Naive thymus-derived CD4-positive, alpha-beta T cell (primary cell): ENCODE results near the gene STAMBP. TPM values are rescaled to one million over a fixed set of nuclear protein-coding genes. Genes with fewer than 3 reads are reported as not detected.

ENCODE experiments used
- ATAC-seq: fragments of 150-1000 bp; cut with Tn5 transposase; 2 replicates; pipeline ENCODE4 v1.10.0; 2021; ENCODE audit warnings: mild to moderate bottlenecking, moderate library complexity
- CTCF ChIA-PET: fragments of 350-600 bp; sonication (Branson Sonifier 250); formaldehyde crosslinking; loops from one replicate; lab custom pipeline; 2021; ENCODE audit warnings: antibody characterized with exemption; lab: Charles Lee
- POLR2A ChIA-PET: fragments of 350-600 bp; sonication (Branson Sonifier 250); formaldehyde crosslinking; loops from one replicate; lab custom pipeline; 2021; ENCODE audit warnings: antibody characterized with exemption, inconsistent platforms; lab: Charles Lee
- DNase-seq, 9 donors: peaks; one replicate each; pipeline versions ENCODE4 v3.0.0 to v3.0.0-alpha.2; 2020 to 2022; ENCODE audit warnings: mixed read lengths in 1 of 9
- H3K27ac ChIP-seq: one replicate; pipeline ENCODE4 v1.7.0; 2013; ENCODE audit warnings: mild to moderate bottlenecking, low read depth, low read length, moderate library complexity
- H3K27me3 ChIP-seq, 2 donors: one replicate each; pipeline ENCODE4 v1.7.0; 2013; ENCODE audit warnings: low read length in 2 of 2, mild to moderate bottlenecking in 2 of 2, moderate library complexity in 2 of 2; ENCODE audit not compliant: control insufficient read depth in 2 of 2, insufficient read depth in 2 of 2
- H3K36me3 ChIP-seq, 3 experiments: 1 replicate in 2 of 3; 2 replicates in 1 of 3; pipeline ENCODE4 v1.7.0; 2013; ENCODE audit warnings: low read length in 3 of 3, mild to moderate bottlenecking in 3 of 3, moderate library complexity in 1 of 3; ENCODE audit not compliant: insufficient read depth in 3 of 3, control insufficient read depth in 2 of 3
- H3K4me1 ChIP-seq, 2 donors: one replicate each; pipeline ENCODE4 v1.7.0; 2013; ENCODE audit warnings: low read length in 2 of 2, mild to moderate bottlenecking in 2 of 2, moderate library complexity in 1 of 2; ENCODE audit not compliant: control insufficient read depth in 2 of 2, insufficient read depth in 2 of 2
- H3K4me3 ChIP-seq: 2 replicates; pipeline ENCODE4 v1.7.0; 2013; ENCODE audit warnings: mild to moderate bottlenecking, low read length
- H3K9me3 ChIP-seq, 3 experiments: 1 replicate in 2 of 3; 2 replicates in 1 of 3; pipeline ENCODE4 v1.7.0; 2013; ENCODE audit warnings: low read length in 3 of 3; ENCODE audit not compliant: control insufficient read depth in 2 of 3
- H3K27ac Mint-ChIP-seq, 9 donors: one replicate each; pipeline ENCODE4 v1.8.0; 2020 to 2022; ENCODE audit warnings: mixed read lengths in 9 of 9, mild to moderate bottlenecking in 8 of 9, moderate library complexity in 5 of 9, inconsistent platforms in 2 of 9
- H3K27me3 Mint-ChIP-seq, 5 donors: one replicate each; pipeline ENCODE4 v1.8.0; 2021 to 2022; ENCODE audit warnings: mixed read lengths in 5 of 5, mild to moderate bottlenecking in 1 of 5
- H3K36me3 Mint-ChIP-seq, 5 donors: one replicate each; pipeline ENCODE4 v1.8.0; 2020 to 2022; ENCODE audit warnings: mixed read lengths in 5 of 5, mild to moderate bottlenecking in 3 of 5, inconsistent platforms in 1 of 5
- H3K4me1 Mint-ChIP-seq, 7 donors: one replicate each; pipeline ENCODE4 v1.8.0; 2020 to 2022; ENCODE audit warnings: mixed read lengths in 7 of 7, mild to moderate bottlenecking in 3 of 7, inconsistent platforms in 1 of 7
- H3K4me3 Mint-ChIP-seq, 10 donors: one replicate each; pipeline ENCODE4 v1.8.0; 2020 to 2022; ENCODE audit warnings: mild to moderate bottlenecking in 10 of 10, mixed read lengths in 10 of 10, moderate library complexity in 6 of 10, inconsistent platforms in 2 of 10
- H3K9me3 Mint-ChIP-seq, 11 donors: one replicate each; pipeline ENCODE4 v1.8.0; 2020 to 2022; ENCODE audit warnings: mixed read lengths in 11 of 11, mild to moderate bottlenecking in 4 of 11, inconsistent platforms in 1 of 11, moderate library complexity in 1 of 11
- intact Hi-C, 2 donors: fragments of 100-400 bp; cut with micrococcal nuclease; formaldehyde crosslinking; loops; one replicate each; pipeline ENCODE4 v1.15.1; 2023
- polyA plus RNA-seq, 2 donors: library from polyadenylated mRNA; unstranded; fragments of 300-500 nt; fragmentation: Illumina TruSeq; gene quantifications; one replicate each; pipeline ENCODE4 v1.2.3, GENCODE V29; 2021
- total RNA-seq, 6 experiments: library from RNA in 5 of 6; stranded (reverse) in 5 of 6; gene quantifications; 1 replicate in 5 of 6; 2 replicates in 1 of 6; pipeline ENCODE4 v1.2.3 and lab custom pipeline; 2021 to 2026

Gene STAMBP
- total and polyA plus RNA-seq, 7 experiments from 2014 or later: 22.2 to 44.5 (median 37.5) TPM

DNA sequence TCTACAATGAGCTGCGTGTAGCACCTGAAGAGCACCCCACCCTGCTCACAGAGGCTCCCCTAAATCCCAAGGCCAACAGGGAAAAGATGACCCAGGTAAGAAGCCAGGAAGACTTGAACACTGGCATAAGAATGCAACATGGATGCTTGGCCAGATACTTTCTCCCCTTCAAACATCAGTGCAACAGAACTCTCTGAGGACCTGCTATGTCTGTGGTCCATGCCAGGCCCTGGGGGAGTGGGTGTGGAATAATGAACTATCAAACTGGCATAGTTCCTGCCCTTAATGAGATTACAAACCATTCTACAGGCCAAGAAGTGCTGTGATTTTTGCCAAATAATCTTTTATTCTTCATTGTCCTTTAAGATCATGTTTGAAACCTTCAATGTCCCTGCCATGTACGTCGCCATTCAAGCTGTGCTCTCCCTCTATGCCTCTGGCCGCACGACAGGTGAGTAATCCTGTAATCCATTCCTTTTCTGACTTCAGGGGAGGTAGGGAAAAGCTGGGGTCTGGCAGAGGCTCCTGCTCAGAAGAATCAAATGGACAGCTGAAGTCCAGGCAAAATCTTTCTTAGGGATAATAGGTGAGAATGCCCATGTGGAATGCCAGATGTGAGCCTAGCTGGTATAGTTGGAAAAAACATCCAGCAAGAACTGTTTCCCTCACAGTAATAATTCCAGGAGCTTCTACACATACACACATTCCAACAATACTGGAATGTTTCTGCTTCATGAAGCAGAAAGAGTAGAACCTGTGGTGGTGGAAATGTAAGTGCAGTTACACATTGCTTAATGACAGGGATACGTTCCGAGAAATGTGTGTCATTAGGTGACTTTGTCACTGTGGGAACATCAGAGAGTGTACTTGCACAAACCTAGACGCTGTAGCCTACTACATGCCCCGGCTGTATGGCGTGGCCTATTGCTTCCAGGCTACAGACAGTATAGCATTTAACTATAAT is 80.2 kb downstream of the STAMBP start:
- Mint-ChIP-seq H3K27ac (peak overlapping the region in 2 of 9 donors; percentile 19 to 25), H3K4me3 (no peak overlapping the region), H3K36me3 (no peaks in the 10 kb centered on the region), H3K4me1 (peaks cover 0 to 3% (median 0%) of the 10 kb centered on the region in 7 donors), H3K27me3 (no peaks in the 10 kb centered on the region), H3K9me3 (no peaks in the 10 kb centered on the region)
- ATAC-seq (no peak), DNase-seq (no peak)
- Histone ChIP-seq H3K27me3 (no peaks in the 10 kb centered on the region), H3K4me1 (no peaks in the 10 kb centered on the region), H3K36me3 (no peaks in the 10 kb centered on the region), H3K9me3 (no peaks in the 10 kb centered on the region), H3K27ac (no peak overlapping the region), H3K4me3 (no peak overlapping the region)
- intact Hi-C loops: loop anchor here (1.0 kb wide), 6 partner anchors 17 to 238 kb away; partner anchors contain the start of genes BOLA3 (in 2 of the 2) and DGUOK (in 1 of the 2)
- ChIA-PET CTCF (interaction anchor here (0.7 to 5.2 kb wide), 12 partner anchors 10 to 241 kb away, joined by 3 to 37 read pairs (median 5); partner anchors contain the start of genes BOLA3 and STAMBP), POLR2A (interaction anchor here (1.1 kb wide), 1 partner anchor 79 kb away, joined by 3 read pairs; no protein-coding TSS in a partner anchor)

- H3K9me3 ChIP-seq: no peaks in the 10 kb centered on the region
- no peak for ATAC-seq
These were observed 82.2 kb downstream of the STAMBP start for GRCh38 chr2:73910873-73911547.

GRCh38 chr2:73911548-73912208 is 82.9 kb downstream of the STAMBP start:
- Histone ChIP-seq H3K9me3 (no peaks in the 10 kb centered on the region), H3K4me1 (no peaks in the 10 kb centered on the region), H3K4me3 (no peak overlapping the region), H3K27me3 (no peaks in the 10 kb centered on the region), H3K27ac (no peak overlapping the region), H3K36me3 (no peaks in the 10 kb centered on the region)
- Mint-ChIP-seq H3K4me1 (peaks cover 0 to 7% (median 0%) of the 10 kb centered on the region in 7 donors), H3K27me3 (no peaks in the 10 kb centered on the region), H3K9me3 (no peaks in the 10 kb centered on the region), H3K36me3 (no peaks in the 10 kb centered on the region), H3K27ac (no peak overlapping the region), H3K4me3 (no peak overlapping the region)
- ChIA-PET CTCF (interaction anchor here (0.6 to 5.2 kb wide), 3 partner anchors 7 to 83 kb away, joined by 3 to 37 read pairs (median 4); partner anchors contain the start of gene STAMBP), POLR2A (interaction anchor here (0.9 to 1.3 kb wide), 2 partner anchors 9 kb away, joined by 4 to 5 read pairs; no protein-coding TSS in a partner anchor)
- DNase-seq (no peak), ATAC-seq (no peak)
- intact Hi-C loops: no loop called here

More at GRCh38 chr2:73910873-73911547, 82.2 kb downstream of the STAMBP start:
- no peaks in the 10 kb centered on the region for H3K9me3 Mint-ChIP-seq
- H3K4me1 ChIP-seq: no peaks in the 10 kb centered on the region
- H3K4me3 Mint-ChIP-seq: no peak overlapping the region
- intact Hi-C loops: no loop called here
- POLR2A ChIA-PET: interaction anchor here (0.7 to 1.3 kb wide), 2 partner anchors 8 to 16 kb away, joined by 4 read pairs; partner anchors contain the start of gene DGUOK
- DNase-seq: no peak
- no peaks in the 10 kb centered on the region for H3K27me3 Mint-ChIP-seq
- H3K27me3 ChIP-seq: no peaks in the 10 kb centered on the region
- H3K36me3 Mint-ChIP-seq: no peaks in the 10 kb centered on the region
- H3K4me1 Mint-ChIP-seq: peaks cover 0 to 7% (median 0%) of the 10 kb centered on the region in 7 donors
- no peak overlapping the region for H3K27ac Mint-ChIP-seq
- no peak overlapping the region for H3K27ac ChIP-seq
- H3K4me3 ChIP-seq: no peak overlapping the region
- no peaks in the 10 kb centered on the region for H3K36me3 ChIP-seq
- CTCF ChIA-PET: interaction anchor here (1.5 to 5.2 kb wide), 3 partner anchors 8 to 140 kb away, joined by 3 to 37 read pairs (median 4); no protein-coding TSS in a partner anchor

GRCh38 chr2:73913414-73914054 is 84.8 kb downstream of the STAMBP start:
- no peak overlapping the region for H3K4me3 ChIP-seq
- H3K9me3 ChIP-seq: no peaks in the 10 kb centered on the region
- intact Hi-C loops: no loop called here
- DNase-seq: no peak
- CTCF ChIA-PET: no interaction called here
- POLR2A ChIA-PET: no interaction called here
- no peak overlapping the region for H3K4me3 Mint-ChIP-seq
- H3K9me3 Mint-ChIP-seq: no peaks in the 10 kb centered on the region
- H3K4me1 Mint-ChIP-seq: peaks cover 0 to 6% (median 0%) of the 10 kb centered on the region in 7 donors
- H3K27me3 ChIP-seq: no peaks in the 10 kb centered on the region
- no peak overlapping the region for H3K27ac ChIP-seq
- no peak for ATAC-seq
- no peaks in the 10 kb centered on the region for H3K36me3 ChIP-seq
- no peaks in the 10 kb centered on the region for H3K36me3 Mint-ChIP-seq
- no peaks in the 10 kb centered on the region for H3K4me1 ChIP-seq
- H3K27ac Mint-ChIP-seq: no peak overlapping the region
- H3K27me3 Mint-ChIP-seq: no peaks in the 10 kb centered on the region

- peaks cover 0 to 6% (median 0%) of the 10 kb centered on the region in 7 donors for H3K4me1 Mint-ChIP-seq
- H3K36me3 Mint-ChIP-seq: no peaks in the 10 kb centered on the region
These were observed 85.9 kb downstream of the STAMBP start for GRCh38 chr2:73914667-73915066.

More at GRCh38 chr2:73914667-73915066, 85.9 kb downstream of the STAMBP start:
- Mint-ChIP-seq H3K9me3 (no peaks in the 10 kb centered on the region), H3K27ac (peak overlapping the region in 1 of 9 donors; percentile 31), H3K4me3 (no peak overlapping the region), H3K27me3 (no peaks in the 10 kb centered on the region)
- ATAC-seq (no peak), DNase-seq (no peak)
- Histone ChIP-seq H3K36me3 (no peaks in the 10 kb centered on the region), H3K27me3 (no peaks in the 10 kb centered on the region), H3K4me1 (no peaks in the 10 kb centered on the region), H3K27ac (no peak overlapping the region), H3K4me3 (no peak overlapping the region), H3K9me3 (no peaks in the 10 kb centered on the region)
- ChIA-PET CTCF (no interaction called here), POLR2A (no interaction called here)
- intact Hi-C loops: no loop called here
